AG10803 (cell line): ENCODE results near the gene EPB41L5.

Experiments
- DNase-seq: peaks from one replicate; pipeline ENCODE4 v3.0.0; 2010; ENCODE audit warnings: low read depth
- H3K4me3 ChIP-seq: 2 replicates; pipeline ENCODE4 v1.5.1; 2011; ENCODE audit warnings: mild to moderate bottlenecking, low read length, control low read depth
- CTCF ChIP-seq: conservative IDR thresholded peaks from 2 replicates; pipeline ENCODE4 v1.5.1; 2011; ENCODE audit warnings: mild to moderate bottlenecking, low read length, control low read depth, inconsistent platforms

Gene EPB41L5

GRCh38 chr2:120004254-120004653 lies 8.6 kb upstream of the EPB41L5 start:
- H3K4me3 ChIP-seq, result no peak overlapping the region
- no peak for TF ChIP-seq CTCF
- DNase-seq, result no peak

- no peak for DNase-seq
- H3K4me3 ChIP-seq, result no peak overlapping the region
- TF ChIP-seq CTCF, result no peak
Measured at GRCh38 chr2:120005834-120006521, 6.9 kb upstream of the EPB41L5 start.

- no peak for TF ChIP-seq CTCF
- no peak for DNase-seq
- no peak overlapping the region for H3K4me3 ChIP-seq
Measured at GRCh38 chr2:120007851-120008250, 5.0 kb upstream of the EPB41L5 start.

- DNase-seq, result no peak
- TF ChIP-seq CTCF, result no peak
- peak overlapping the region; percentile 75 for H3K4me3 ChIP-seq
Measured at GRCh38 chr2:120012363-120012762, 514 bp upstream of the EPB41L5 start.

- DNase-seq, result no peak
- H3K4me3 ChIP-seq, result peak overlapping the region; percentile 75
- TF ChIP-seq CTCF, result no peak
Measured at GRCh38 chr2:120013597-120014223, 833 bp downstream of the EPB41L5 start.

GRCh38 chr2:120014226-120014980 lies 1.5 kb downstream of the EPB41L5 start:
- H3K4me3 ChIP-seq, result no peak overlapping the region
- DNase-seq, result no peak

More at GRCh38 chr2:120014226-120014980, 1.5 kb downstream of the EPB41L5 start:
- TF ChIP-seq CTCF, result no peak
